Suprapubic skin (tissue), 4 donors: ENCODE results near the gene BCAM. TPM values are rescaled to one million over a fixed set of nuclear protein-coding genes. Genes with fewer than 3 reads are reported as not detected.

Experiments used
- DNase-seq, 2 donors: peaks; one replicate each; pipeline ENCODE4 v3.0.0-alpha.2; 2019; ENCODE audit warnings: low spot score in 2 of 2
- H3K27ac ChIP-seq: fragments of 200-600 bp; sonication (generic); one replicate; pipeline ENCODE4 v1.5.1; 2019
- H3K27me3 ChIP-seq: fragments of 200-600 bp; sonication (generic); one replicate; pipeline ENCODE4 v1.5.1; 2019
- H3K36me3 ChIP-seq: fragments of 200-600 bp; sonication (generic); one replicate; pipeline ENCODE4 v1.5.1; 2019
- H3K4me1 ChIP-seq: fragments of 200-600 bp; sonication (generic); one replicate; pipeline ENCODE4 v1.5.1; 2019
- H3K4me3 ChIP-seq: fragments of 200-600 bp; sonication (generic); one replicate; pipeline ENCODE4 v1.5.1; 2019; ENCODE audit warnings: mild to moderate bottlenecking
- H3K9me3 ChIP-seq: fragments of 200-600 bp; sonication (generic); one replicate; pipeline ENCODE4 v1.5.1; 2019
- CTCF ChIP-seq, 2 donors: fragments of 200-600 bp in 1 of 2; fragments of 450-650 bp in 1 of 2; sonication (generic) in 1 of 2; IDR thresholded peaks; one replicate each; pipeline ENCODE4 v1.5.1; 2016 to 2019; ENCODE audit warnings: antibody characterized with exemption in 2 of 2, mild to moderate bottlenecking in 1 of 2, moderate library complexity in 1 of 2
- EP300 ChIP-seq: sonication (generic); formaldehyde crosslinking; IDR thresholded peaks from one replicate; pipeline ENCODE4 v1.6.1; 2017; ENCODE audit warnings: antibody characterized with exemption
- POLR2A ChIP-seq, 2 donors: fragments of 450-650 bp; IDR thresholded peaks; one replicate each; pipeline ENCODE4 v1.6.1; 2017; ENCODE audit warnings: antibody characterized with exemption in 2 of 2, mild to moderate bottlenecking in 2 of 2, moderate library complexity in 2 of 2
- POLR2AphosphoS5 ChIP-seq, 3 donors: sonication (generic); formaldehyde crosslinking; IDR thresholded peaks; one replicate each; pipeline ENCODE4 v1.6.1; 2017; ENCODE audit warnings: antibody characterized with exemption in 3 of 3
- WGBS: methylation state at CpG from one replicate; pipeline ENCODE4 v1.1.5; 2018; 5-methylcytosine and 5-hydroxymethylcytosine counted together
- total RNA-seq, 4 donors: library from RNA; depleted of rRNA; stranded (reverse); fragments of >200 nt; gene quantifications; one replicate each; pipeline ENCODE4 v1.1.0, GENCODE V29; 2016

Gene BCAM
- total RNA-seq, 4 donors from 2014 or later = 27.4 to 67.5 (median 50.8) TPM

DNA sequence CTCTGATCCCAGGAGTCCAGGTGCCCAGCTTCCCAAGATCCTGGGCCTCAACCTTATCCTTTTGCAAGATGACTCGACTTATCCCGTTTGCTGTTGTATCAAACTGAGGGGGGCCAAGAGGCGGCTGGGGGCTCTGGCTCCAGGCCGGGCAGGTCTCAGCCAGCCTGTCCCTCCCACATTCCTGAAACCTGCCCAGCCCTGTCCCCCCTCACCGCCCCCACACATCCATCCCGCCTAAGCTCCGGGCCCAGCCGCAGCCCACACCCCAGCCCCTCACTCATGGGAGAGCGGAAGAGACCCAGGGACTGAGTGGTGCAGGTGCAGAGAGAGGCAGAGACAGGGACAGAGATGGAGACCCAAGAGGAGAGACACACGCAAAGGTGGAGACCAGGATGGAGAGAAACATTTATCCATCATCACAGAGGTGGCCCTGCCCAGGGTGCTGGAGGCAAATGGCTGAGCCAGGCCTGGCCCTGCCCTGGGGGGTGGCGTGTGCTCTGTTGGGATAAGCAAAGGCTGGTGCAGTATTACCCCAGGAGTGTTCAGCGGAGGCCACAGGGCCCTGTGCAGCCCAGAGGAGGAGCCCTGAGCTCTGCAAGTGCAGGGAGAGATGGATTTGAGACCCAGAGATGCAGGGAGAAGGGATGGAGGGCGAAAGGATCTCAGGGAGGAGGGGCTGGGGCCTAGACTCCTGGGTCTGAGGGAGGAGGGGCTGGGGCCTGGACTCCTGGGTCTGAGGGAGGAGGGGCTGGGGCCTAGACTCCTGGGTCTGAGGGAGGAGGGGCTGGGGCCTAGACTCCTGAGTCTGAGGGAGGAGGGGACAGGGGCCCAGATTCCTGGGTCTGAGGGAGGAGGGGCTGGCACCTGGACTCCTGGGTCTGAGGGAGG lies 1.6 kb downstream of the BCAM start:
- H3K27ac ChIP-seq = peak overlapping the region; percentile 1
- peaks cover 20% of the 10 kb centered on the region for H3K36me3 ChIP-seq
- peak overlapping the region; percentile 55 for H3K4me3 ChIP-seq
- WGBS = 56% methylated on average over 12 of the region's 13 CpGs
- H3K27me3 ChIP-seq = no peaks in the 10 kb centered on the region
- TF ChIP-seq POLR2A (IDR thresholded peaks at IDR 0.05) = no peak
- TF ChIP-seq CTCF (IDR thresholded peaks at IDR 0.05) = no peak
- no peak for TF ChIP-seq POLR2AphosphoS5 (IDR thresholded peaks at IDR 0.05)
- no peak for TF ChIP-seq EP300
- H3K4me1 ChIP-seq = peaks cover 46% of the 10 kb centered on the region
- no peaks in the 10 kb centered on the region for H3K9me3 ChIP-seq
- DNase-seq = no peak

DNA sequence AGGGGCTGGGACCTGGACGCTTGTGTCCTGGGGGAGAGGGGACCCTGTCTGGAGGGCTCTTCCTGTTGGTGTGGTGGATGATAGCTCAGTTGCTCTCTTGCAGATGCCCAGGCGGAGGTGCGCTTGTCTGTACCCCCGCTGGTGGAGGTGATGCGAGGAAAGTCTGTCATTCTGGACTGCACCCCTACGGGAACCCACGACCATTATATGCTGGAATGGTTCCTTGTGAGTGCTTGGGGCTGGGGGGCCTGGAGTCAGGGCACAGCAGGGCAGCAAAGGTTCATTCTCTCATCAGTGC lies 2.2 kb downstream of the BCAM start:
- no peaks in the 10 kb centered on the region for H3K9me3 ChIP-seq
- no peak overlapping the region for H3K27ac ChIP-seq
- no peaks in the 10 kb centered on the region for H3K27me3 ChIP-seq
- peak overlapping the region; percentile 55 for H3K4me3 ChIP-seq
- no peak for DNase-seq
- WGBS = 94% methylated on average over 3 of the region's 7 CpGs
- H3K4me1 ChIP-seq = peaks cover 46% of the 10 kb centered on the region
- peaks cover 20% of the 10 kb centered on the region for H3K36me3 ChIP-seq
- TF ChIP-seq POLR2A (IDR thresholded peaks at IDR 0.05) (no peak), EP300 (no peak), CTCF (IDR thresholded peaks at IDR 0.05) (no peak), POLR2AphosphoS5 (IDR thresholded peaks at IDR 0.05) (no peak)

DNA sequence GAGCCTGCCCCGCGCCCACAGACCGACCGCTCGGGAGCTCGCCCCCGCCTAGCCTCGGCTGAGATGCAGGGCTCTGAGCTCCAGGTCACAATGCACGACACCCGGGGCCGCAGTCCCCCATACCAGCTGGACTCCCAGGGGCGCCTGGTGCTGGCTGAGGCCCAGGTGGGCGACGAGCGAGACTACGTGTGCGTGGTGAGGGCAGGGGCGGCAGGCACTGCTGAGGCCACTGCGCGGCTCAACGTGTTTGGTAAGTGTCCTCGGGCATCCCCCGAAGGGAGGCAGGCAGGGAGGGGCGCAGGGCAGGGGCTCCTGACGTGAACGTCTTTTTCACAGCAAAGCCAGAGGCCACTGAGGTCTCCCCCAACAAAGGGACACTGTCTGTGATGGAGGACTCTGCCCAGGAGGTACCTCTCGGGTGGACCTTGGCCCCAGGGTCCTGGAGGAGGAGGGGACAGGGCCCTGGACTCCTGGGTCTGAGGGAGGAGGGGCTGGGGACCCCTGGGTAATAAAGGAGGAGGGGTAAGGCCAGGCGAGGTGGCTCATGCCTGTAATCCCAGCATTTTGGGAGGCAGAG lies 3.3 kb downstream of the BCAM start:
- Histone ChIP-seq H3K36me3 (peaks cover 20% of the 10 kb centered on the region), H3K4me1 (peaks cover 37% of the 10 kb centered on the region), H3K9me3 (no peaks in the 10 kb centered on the region), H3K4me3 (no peak overlapping the region), H3K27me3 (no peaks in the 10 kb centered on the region), H3K27ac (no peak overlapping the region)
- 86% methylated on average over 22 of the region's 28 CpGs for WGBS
- TF ChIP-seq CTCF (IDR thresholded peaks at IDR 0.05) (no peak), POLR2AphosphoS5 (IDR thresholded peaks at IDR 0.05) (no peak), EP300 (no peak), POLR2A (IDR thresholded peaks at IDR 0.05) (no peak)
- DNase-seq = no peak

DNA sequence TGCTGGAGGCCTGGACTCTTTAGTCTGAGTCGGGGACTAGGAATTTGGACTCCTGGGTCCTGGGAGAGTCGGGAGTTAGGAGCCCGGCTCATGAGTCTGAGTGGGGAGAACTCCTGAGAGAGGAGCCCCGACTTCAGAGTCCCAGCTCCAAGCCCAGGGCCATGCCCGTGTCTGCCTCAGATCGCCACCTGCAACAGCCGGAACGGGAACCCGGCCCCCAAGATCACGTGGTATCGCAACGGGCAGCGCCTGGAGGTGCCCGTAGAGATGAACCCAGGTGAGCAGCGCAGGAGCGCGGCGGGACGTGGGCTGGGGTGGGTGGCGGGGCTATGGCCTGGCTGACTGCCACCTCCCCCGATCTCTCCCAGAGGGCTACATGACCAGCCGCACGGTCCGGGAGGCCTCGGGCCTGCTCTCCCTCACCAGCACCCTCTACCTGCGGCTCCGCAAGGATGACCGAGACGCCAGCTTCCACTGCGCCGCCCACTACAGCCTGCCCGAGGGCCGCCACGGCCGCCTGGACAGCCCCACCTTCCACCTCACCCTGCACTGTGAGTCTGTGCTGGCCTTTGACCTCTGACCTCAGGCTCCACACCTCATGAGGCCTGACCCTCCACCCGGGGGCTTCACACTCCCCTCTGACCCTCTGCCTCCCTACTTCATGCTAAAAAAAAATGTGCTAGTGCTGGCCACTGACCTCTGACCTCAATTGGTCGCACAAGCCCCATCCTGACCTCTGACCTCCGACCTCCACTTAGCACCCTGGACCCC lies 4.4 kb downstream of the BCAM start:
- WGBS = 91% methylated on average over 20 of the region's 38 CpGs
- Histone ChIP-seq H3K4me3 (no peak overlapping the region), H3K4me1 (peaks cover 27% of the 10 kb centered on the region), H3K36me3 (peaks cover 20% of the 10 kb centered on the region), H3K27ac (no peak overlapping the region), H3K9me3 (no peaks in the 10 kb centered on the region), H3K27me3 (no peaks in the 10 kb centered on the region)
- TF ChIP-seq CTCF (IDR thresholded peaks at IDR 0.05) (no peak), POLR2A (IDR thresholded peaks at IDR 0.05) (no peak), EP300 (no peak), POLR2AphosphoS5 (IDR thresholded peaks at IDR 0.05) (no peak)
- peak in 1 of 2 donors; percentile 61 for DNase-seq
